Activated T-helper 17 cell treated with anti-CD3 and anti-CD28 coated beads, Interleukin-2, amount 50 U/mL, for 72 hours (primary cell): ENCODE measurements around the gene NRG3. TPM values are rescaled to one million over a fixed set of nuclear protein-coding genes. Genes with fewer than 3 reads are reported as not detected.

ENCODE experiments used
- ATAC-seq: fragments of 150-1000 bp; cut with Tn5 transposase; replicated peaks from 2 replicates; pipeline ENCODE4 v1.10.0; 2021; ENCODE audit warnings: mild to moderate bottlenecking, moderate library complexity
- H3K27ac Mint-ChIP-seq: one replicate; pipeline ENCODE4 v1.8.0; 2022; ENCODE audit warnings: mixed read lengths
- H3K27me3 Mint-ChIP-seq: one replicate; pipeline ENCODE4 v1.8.0; 2022; ENCODE audit warnings: mixed read lengths
- H3K36me3 Mint-ChIP-seq: one replicate; pipeline ENCODE4 v1.8.0; 2022; ENCODE audit warnings: low read depth, mild to moderate bottlenecking, mixed read lengths
- H3K4me1 Mint-ChIP-seq: one replicate; pipeline ENCODE4 v1.8.0; 2022; ENCODE audit warnings: mixed read lengths
- H3K4me3 Mint-ChIP-seq: one replicate; pipeline ENCODE4 v1.8.0; 2022; ENCODE audit warnings: mild to moderate bottlenecking, mixed read lengths
- H3K9me3 Mint-ChIP-seq: one replicate; pipeline ENCODE4 v1.8.0; 2022; ENCODE audit warnings: mixed read lengths
- total RNA-seq, 2 donors: library from RNA; stranded (reverse); gene quantifications; one replicate each; pipeline ENCODE4 v1.2.3, GENCODE V29; 2022

NRG3 gene
- total RNA-seq, 2 donors from 2014 or later, result not detected

DNA sequence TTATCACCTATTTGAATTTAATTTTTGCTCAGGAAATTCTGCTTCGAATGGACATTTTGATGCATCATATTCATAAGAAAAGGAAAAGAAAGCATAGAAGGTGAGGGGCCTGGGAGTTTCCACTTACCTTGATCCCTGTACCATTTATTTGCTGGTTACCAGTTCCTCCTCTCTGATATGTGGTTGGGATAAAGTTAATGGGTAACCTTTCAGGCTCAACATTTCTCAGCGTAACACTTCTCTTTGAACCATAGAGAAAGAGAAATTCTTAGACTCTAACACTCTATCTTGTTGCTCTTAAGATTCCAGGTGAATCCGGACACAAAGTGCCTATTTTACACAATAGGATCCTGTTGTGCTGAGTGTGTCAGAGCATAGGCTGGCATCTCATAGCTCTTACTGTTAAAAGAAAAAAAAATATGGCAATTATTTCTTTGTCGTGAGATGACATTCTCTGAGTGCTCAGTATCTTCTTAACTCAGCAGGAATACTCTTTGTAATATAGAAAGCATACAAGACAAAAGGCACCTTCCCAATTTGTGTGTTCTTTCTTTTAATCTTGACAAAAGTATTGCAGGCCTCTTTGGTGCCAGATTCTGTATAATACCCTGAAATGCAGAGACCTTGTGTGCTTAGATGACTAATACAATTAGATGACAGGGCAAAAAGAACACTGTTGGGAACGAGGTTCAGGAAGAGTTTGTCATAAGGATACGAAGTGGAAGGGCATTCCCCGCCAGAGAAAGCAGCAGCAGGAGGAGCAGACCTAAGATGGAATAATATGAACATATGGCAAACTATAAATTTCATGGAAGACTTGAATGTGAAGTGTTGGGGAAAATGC lies 689.6 kb downstream of the NRG3 start:
- Mint-ChIP-seq H3K4me1 (no peaks in the 10 kb centered on the region), H3K9me3 (peaks cover 10% of the 10 kb centered on the region), H3K27me3 (no peaks in the 10 kb centered on the region), H3K27ac (no peak overlapping the region), H3K36me3 (no peaks in the 10 kb centered on the region), H3K4me3 (no peak overlapping the region)
- ATAC-seq, result no peak

DNA sequence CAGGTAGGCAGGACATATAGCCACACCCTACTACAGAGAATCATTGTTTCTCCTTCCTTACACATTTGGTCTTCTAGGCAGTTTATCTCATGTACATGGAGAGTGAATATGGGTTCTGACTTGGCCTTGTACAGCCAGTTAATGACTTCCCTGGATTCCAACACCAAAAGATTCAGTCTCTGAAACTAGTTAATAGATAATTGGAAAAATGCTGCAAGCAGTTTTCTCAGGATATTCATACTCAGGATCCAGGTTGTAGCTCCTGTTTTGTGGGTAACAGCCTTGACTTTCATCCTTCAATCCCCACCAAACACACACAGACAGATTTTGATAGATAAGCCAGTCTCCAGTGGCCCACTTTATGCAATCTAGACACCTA lies 690.2 kb downstream of the NRG3 start:
- H3K9me3 Mint-ChIP-seq, result peaks cover 10% of the 10 kb centered on the region
- no peak overlapping the region for H3K27ac Mint-ChIP-seq
- H3K4me1 Mint-ChIP-seq, result no peaks in the 10 kb centered on the region
- H3K4me3 Mint-ChIP-seq, result no peak overlapping the region
- H3K36me3 Mint-ChIP-seq, result no peaks in the 10 kb centered on the region
- no peaks in the 10 kb centered on the region for H3K27me3 Mint-ChIP-seq
- no peak for ATAC-seq

DNA sequence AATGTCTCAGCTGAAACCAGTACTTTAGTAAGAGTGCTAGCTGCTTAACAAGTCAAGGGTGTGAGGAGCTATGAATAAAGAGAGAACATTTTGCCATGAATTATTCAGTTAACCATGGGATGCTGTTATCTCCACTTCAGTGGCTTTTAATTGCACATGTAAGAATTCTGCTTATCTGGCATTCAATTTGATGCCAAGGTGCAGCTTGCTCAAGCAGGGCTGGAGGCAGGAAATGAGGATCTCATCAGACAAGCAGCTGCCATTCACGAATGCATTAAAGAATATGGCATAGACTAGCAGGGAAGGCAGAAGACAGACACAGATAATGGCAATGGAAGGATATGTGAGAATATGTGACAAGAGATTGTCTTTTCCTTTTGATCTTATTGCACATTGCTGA lies 697.8 kb downstream of the NRG3 start:
- H3K36me3 Mint-ChIP-seq, result no peaks in the 10 kb centered on the region
- ATAC-seq, result no peak
- no peak overlapping the region for H3K27ac Mint-ChIP-seq
- no peaks in the 10 kb centered on the region for H3K27me3 Mint-ChIP-seq
- H3K4me1 Mint-ChIP-seq, result no peaks in the 10 kb centered on the region
- H3K9me3 Mint-ChIP-seq, result peaks cover 1% of the 10 kb centered on the region
- H3K4me3 Mint-ChIP-seq, result no peak overlapping the region

DNA sequence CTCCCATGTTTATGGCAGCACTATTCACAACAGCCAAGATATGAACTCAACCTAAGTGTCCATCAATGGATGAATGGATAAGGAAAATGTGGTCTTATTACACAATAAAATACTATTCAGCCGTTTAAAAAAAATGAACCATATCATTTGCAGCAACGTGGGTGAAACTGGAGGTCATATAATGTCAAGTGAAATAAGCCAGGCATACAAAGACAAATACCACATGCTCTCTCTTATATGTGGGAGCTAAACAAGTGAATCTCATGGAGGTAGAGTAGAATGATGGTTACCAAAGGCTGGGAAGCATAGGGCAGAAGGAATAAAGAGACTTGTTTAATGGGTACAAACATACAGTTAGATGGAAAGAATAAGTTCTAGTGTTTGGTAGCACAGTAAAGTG lies 699.1 kb downstream of the NRG3 start:
- no peaks in the 10 kb centered on the region for H3K27me3 Mint-ChIP-seq
- no peaks in the 10 kb centered on the region for H3K4me1 Mint-ChIP-seq
- H3K36me3 Mint-ChIP-seq, result no peaks in the 10 kb centered on the region
- no peak overlapping the region for H3K4me3 Mint-ChIP-seq
- no peaks in the 10 kb centered on the region for H3K9me3 Mint-ChIP-seq
- H3K27ac Mint-ChIP-seq, result no peak overlapping the region
- ATAC-seq, result no peak

DNA sequence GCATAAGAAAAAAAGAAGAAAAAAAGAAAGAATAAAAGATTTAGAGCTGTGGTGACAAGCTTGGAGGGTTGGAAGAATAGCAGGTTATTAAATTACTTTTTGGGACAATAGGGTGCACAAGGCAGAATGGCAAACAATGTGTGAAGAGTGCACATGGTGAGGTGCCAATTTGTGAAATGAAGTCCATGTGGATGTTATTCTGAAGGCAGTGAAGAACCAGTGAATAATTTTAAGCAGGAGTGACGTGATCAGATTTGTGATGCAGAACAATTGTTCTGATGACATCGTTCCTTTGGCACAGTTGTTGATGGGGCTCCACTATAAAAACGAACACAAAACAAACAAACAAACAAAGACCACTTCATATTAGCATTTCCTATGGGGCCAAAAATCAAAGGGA lies 700.3 kb downstream of the NRG3 start:
- Mint-ChIP-seq H3K9me3 (no peaks in the 10 kb centered on the region), H3K36me3 (no peaks in the 10 kb centered on the region), H3K27me3 (no peaks in the 10 kb centered on the region), H3K4me3 (no peak overlapping the region), H3K27ac (no peak overlapping the region), H3K4me1 (no peaks in the 10 kb centered on the region)
- no peak for ATAC-seq

DNA sequence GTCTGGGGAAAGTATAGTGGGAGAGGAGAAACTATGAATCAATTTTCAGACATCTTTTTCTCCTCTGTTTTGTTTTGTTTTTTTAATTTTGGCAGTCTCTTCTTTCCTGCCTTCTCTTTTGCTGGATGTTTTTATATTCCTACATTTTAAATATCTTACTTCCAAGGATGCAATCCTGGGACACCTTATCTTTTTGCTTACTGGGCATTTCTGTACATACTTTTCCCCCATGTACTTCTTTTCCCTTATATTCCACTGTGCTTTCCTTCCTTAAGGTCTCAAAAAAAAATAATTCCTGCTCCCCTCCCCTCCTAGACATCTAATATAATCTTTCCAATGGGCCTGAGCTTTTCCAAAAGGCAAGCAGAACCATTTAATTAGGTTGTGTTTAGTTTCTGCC lies 701.1 kb downstream of the NRG3 start:
- no peaks in the 10 kb centered on the region for H3K36me3 Mint-ChIP-seq
- no peak overlapping the region for H3K27ac Mint-ChIP-seq
- no peak overlapping the region for H3K4me3 Mint-ChIP-seq
- no peaks in the 10 kb centered on the region for H3K9me3 Mint-ChIP-seq
- H3K4me1 Mint-ChIP-seq, result no peaks in the 10 kb centered on the region
- ATAC-seq, result no peak
- no peaks in the 10 kb centered on the region for H3K27me3 Mint-ChIP-seq

DNA sequence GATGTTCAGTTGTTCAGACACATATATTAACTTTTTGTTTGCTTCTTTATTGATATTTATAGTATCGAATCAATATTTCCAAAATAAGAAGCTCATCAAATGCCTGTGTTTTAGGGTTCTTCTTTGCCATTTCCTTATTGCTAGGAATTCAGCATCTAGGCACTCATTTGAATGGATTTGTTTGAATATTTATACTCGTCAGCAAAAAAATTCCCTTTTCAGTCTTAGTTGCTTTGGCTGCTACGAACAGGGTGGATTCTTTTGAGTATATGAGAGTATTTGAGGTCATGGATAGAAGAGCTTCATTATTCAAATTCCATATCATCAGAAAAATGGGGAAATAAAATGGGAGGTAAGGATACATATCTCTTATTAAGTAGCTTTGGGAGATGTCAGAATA lies 706.9 kb downstream of the NRG3 start:
- H3K27me3 Mint-ChIP-seq, result no peaks in the 10 kb centered on the region
- H3K4me3 Mint-ChIP-seq, result no peak overlapping the region
- H3K4me1 Mint-ChIP-seq, result no peaks in the 10 kb centered on the region
- H3K36me3 Mint-ChIP-seq, result no peaks in the 10 kb centered on the region
- no peak for ATAC-seq
- H3K9me3 Mint-ChIP-seq, result peaks cover 5% of the 10 kb centered on the region
- no peak overlapping the region for H3K27ac Mint-ChIP-seq

DNA sequence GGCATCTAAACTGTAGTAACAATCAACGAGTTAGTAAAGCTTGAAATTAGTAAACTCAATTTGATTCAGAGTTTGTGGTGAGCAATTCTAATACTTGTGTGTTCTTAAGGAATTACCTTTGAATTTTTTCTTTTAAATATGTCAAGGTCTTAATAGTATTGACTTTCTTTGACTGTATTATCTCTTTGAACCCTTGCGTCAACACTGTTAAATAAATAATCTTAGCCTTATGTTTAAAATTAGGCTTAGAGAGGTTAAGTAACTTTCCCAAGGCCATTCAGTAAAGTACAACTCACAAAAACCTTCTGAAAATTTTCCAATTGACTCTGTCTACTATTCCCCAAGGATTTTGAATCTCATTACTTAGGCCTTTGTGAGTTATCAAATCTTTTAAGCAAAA lies 716.4 kb downstream of the NRG3 start:
- Mint-ChIP-seq H3K9me3 (peaks cover 5% of the 10 kb centered on the region), H3K27ac (no peak overlapping the region), H3K27me3 (no peaks in the 10 kb centered on the region), H3K4me1 (no peaks in the 10 kb centered on the region), H3K4me3 (no peak overlapping the region), H3K36me3 (no peaks in the 10 kb centered on the region)
- no peak for ATAC-seq

DNA sequence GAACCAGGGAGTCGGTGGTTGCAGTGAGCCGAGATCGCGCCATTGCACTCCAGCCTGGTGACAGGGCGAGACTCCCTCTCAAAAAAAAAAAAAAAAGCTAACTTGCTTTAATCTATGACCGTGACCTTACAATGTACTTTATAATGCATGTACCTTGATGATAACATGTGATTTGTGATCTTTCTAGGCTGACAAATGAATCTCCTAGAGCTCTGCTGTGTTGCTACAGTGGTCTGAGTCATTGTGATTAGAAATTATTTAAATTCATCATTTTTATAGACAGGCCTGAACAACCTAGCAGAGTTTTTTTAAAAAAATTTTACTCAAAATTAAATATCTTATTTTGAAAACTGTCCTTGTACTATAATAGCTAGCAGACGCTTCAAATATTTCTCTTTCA lies 722.8 kb downstream of the NRG3 start:
- H3K4me3 Mint-ChIP-seq, result no peak overlapping the region

DNA sequence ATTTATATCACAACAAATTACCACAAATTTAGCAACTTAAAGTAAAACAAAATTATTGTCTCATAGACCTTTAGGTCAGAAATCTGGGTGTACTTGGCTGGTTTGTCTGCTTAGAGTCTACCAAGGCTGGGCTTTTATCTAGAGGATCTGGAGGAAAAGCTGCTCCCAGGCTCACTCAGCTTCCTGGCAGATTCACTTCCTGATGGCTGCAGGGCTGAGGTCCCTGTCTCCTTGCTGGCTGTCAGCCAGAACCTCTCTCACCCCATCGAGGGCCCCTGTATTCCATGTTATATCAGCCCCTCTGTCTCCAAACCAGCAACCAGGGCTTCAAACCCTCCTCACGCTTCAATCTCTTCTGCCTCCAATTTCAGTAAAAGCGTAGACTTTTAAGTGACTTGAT lies 734.9 kb downstream of the NRG3 start:
- ATAC-seq, result no peak
- peaks cover 8% of the 10 kb centered on the region for H3K9me3 Mint-ChIP-seq
- no peaks in the 10 kb centered on the region for H3K36me3 Mint-ChIP-seq
- no peak overlapping the region for H3K27ac Mint-ChIP-seq
- H3K27me3 Mint-ChIP-seq, result no peaks in the 10 kb centered on the region
- no peak overlapping the region for H3K4me3 Mint-ChIP-seq
- H3K4me1 Mint-ChIP-seq, result no peaks in the 10 kb centered on the region

More for the DNA sequence above, 722.8 kb downstream of the NRG3 start:
- Mint-ChIP-seq H3K27me3 (no peaks in the 10 kb centered on the region), H3K9me3 (peaks cover 8% of the 10 kb centered on the region), H3K36me3 (no peaks in the 10 kb centered on the region), H3K4me1 (no peaks in the 10 kb centered on the region), H3K27ac (no peak overlapping the region)
- ATAC-seq, result no peak

DNA sequence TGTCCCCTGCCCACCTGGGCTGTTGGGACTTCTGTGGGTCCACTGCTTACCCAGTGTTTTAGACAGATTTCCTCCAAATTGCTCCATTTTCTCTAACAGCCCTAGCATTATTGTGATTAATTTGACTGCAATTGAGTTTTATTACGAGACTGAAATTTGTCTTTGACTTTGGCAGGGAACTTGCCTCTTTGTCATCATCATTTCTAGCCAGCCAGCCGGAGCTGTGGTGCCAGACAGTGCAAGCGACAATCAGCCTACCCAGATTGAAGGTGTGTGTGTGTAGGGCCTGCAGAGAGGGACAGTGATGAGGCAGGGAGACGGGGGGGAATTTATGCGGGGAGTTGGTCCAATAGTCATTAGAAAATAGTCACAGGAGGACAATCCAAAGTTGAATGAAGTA lies 743.0 kb downstream of the NRG3 start:
- Mint-ChIP-seq H3K27ac (no peak overlapping the region), H3K4me1 (no peaks in the 10 kb centered on the region), H3K36me3 (no peaks in the 10 kb centered on the region), H3K27me3 (no peaks in the 10 kb centered on the region), H3K9me3 (peaks cover 2% of the 10 kb centered on the region), H3K4me3 (no peak overlapping the region)
- ATAC-seq, result no peak

DNA sequence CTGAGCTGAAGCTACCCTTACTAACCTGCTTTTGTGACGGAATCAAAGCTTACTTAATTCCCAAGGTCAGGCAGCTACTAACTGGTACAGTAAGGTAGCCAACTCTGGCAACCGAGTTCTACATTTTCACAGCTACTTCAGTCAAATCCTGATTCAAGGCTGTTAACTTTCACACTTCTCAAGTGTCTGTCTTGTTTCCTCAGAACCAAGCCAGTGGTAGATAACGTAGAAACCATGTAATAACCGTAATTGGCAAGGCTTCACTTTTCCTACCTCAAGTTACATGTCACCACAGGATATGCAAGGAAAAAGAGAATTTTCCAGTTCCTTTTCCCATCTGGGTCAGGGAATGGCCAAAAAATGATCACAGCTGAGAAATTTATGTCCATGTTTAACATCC lies 746.7 kb downstream of the NRG3 start:
- Mint-ChIP-seq H3K27ac (no peak overlapping the region), H3K4me3 (no peak overlapping the region), H3K36me3 (no peaks in the 10 kb centered on the region), H3K9me3 (peaks cover 4% of the 10 kb centered on the region), H3K27me3 (no peaks in the 10 kb centered on the region), H3K4me1 (no peaks in the 10 kb centered on the region)
- ATAC-seq, result no peak

DNA sequence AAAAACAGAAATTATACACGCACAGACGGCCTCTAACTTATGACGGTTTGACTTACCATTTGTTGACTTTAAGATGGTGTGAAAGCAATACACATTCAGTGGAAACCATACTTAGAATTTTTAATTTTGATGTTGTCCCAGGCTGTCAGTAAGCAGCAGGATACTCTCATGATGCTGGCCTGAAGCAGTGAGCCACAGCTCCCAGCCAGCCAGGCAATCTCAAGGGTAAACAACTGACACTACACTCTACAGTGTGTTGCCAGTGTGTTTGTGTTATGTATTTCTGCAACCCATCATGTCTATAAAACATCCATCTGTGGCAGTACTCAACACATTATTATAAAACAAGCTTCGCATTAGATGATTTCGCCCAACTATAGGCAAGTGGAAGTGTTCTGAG lies 747.5 kb downstream of the NRG3 start:
- Mint-ChIP-seq H3K27me3 (no peaks in the 10 kb centered on the region), H3K4me3 (no peak overlapping the region), H3K36me3 (no peaks in the 10 kb centered on the region), H3K9me3 (peaks cover 4% of the 10 kb centered on the region), H3K4me1 (no peaks in the 10 kb centered on the region), H3K27ac (no peak overlapping the region)
- ATAC-seq, result no peak

DNA sequence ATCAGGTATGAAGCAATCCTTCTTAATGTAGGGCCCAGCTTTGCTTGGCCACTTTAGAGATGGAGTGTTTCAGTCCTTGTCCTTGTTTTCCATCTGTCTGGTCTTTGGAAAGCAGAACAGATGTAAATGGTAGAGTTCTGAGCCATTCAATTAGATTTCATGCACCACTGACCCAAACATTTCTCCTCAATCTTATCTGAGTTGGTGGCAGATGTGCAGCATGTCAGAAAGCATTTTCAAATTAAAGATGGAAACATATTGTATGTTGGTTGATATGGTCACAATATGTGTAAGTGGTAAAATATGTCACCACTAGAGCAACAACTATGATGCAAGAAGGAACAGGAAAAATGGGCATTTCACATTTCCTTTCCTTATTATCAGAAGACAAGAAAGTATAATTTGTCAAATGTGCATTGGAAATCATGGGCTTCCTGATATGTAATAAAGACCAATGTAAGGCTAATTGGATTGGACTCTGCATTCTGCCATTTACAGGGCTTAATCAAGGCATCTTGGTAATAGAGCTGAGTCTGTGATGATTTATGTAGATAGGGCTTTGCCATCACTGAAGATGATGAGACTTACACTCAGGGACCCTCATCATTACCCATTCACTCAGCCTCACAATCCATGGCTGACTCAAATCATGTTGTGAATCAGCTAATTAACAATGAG lies 750.7 kb downstream of the NRG3 start:
- Mint-ChIP-seq H3K36me3 (no peaks in the 10 kb centered on the region), H3K27me3 (no peaks in the 10 kb centered on the region), H3K4me1 (no peaks in the 10 kb centered on the region), H3K4me3 (no peak overlapping the region), H3K27ac (no peak overlapping the region), H3K9me3 (peaks cover 17% of the 10 kb centered on the region)
- ATAC-seq, result no peak

DNA sequence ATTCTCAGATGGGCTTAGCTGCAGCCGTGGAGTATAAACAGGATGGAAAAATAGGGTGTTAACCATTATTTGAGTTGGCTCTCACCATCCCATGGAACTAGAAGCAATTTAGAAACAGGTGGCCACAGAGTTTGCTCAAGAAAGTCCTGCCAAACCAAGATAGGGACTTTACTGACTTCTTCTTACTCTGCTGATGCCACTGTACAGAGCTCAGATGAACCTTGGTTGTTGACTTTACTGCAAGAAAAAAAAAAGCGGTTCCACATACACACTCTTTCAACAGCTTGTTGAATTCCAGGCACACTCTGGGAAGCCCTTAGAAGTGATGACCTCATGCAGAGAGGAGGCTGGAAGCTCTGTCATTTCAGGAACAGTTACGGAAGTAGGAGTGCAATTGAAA lies 753.4 kb downstream of the NRG3 start:
- ATAC-seq, result no peak
- peaks cover 16% of the 10 kb centered on the region for H3K9me3 Mint-ChIP-seq
- no peak overlapping the region for H3K27ac Mint-ChIP-seq
- H3K27me3 Mint-ChIP-seq, result no peaks in the 10 kb centered on the region
- no peaks in the 10 kb centered on the region for H3K4me1 Mint-ChIP-seq
- no peaks in the 10 kb centered on the region for H3K36me3 Mint-ChIP-seq
- H3K4me3 Mint-ChIP-seq, result no peak overlapping the region
